NB4 (cell line): Measurements from ENCODE around the gene ASIC3.

ENCODE experiments used
- DNase-seq: peaks from one replicate; pipeline ENCODE4 v3.0.0; 2010; ENCODE audit warnings: low read depth
- H3K4me3 ChIP-seq: one replicate; pipeline ENCODE4 v1.5.1; 2011; ENCODE audit warnings: mild to moderate bottlenecking, low read depth, low read length, moderate library complexity
- MYC ChIP-seq: IDR thresholded peaks from 2 replicates; pipeline ENCODE4 v1.6.1; 2011; ENCODE audit warnings: low read depth, low read length
- POLR2A ChIP-seq: IDR thresholded peaks from 2 replicates; pipeline ENCODE4 v1.6.1; 2011; ENCODE audit warnings: mild to moderate bottlenecking; ENCODE audit not compliant: insufficient read length; ENCODE audit errors: extremely low read depth
- TF ChIP-seq, protein P1 (sequence below): IDR thresholded peaks from 2 replicates; pipeline ENCODE4 v1.6.1; 2011; ENCODE audit warnings: low read depth, low read length
- TF ChIP-seq, protein P2 (sequence below): IDR thresholded peaks from one replicate; pipeline ENCODE4 v1.5.1; 2012; ENCODE audit warnings: low read depth, low read length

Gene ASIC3

DNA sequence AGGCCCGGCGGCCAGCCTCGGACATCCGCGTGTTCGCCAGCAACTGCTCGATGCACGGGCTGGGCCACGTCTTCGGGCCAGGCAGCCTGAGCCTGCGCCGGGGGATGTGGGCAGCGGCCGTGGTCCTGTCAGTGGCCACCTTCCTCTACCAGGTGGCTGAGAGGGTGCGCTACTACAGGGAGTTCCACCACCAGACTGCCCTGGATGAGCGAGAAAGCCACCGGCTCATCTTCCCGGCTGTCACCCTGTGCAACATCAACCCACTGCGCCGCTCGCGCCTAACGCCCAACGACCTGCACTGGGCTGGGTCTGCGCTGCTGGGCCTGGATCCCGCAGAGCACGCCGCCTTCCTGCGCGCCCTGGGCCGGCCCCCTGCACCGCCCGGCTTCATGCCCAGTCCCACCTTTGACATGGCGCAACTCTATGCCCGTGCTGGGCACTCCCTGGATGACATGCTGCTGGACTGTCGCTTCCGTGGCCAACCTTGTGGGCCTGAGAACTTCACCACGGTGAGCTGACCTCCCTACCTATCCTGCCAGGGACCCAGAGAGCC is 656 bp downstream of the ASIC3 start:
- H3K4me3 ChIP-seq: no peak overlapping the region
- DNase-seq: no peak
- TF ChIP-seq MYC: no peak
- TF ChIP-seq, protein P1, sequence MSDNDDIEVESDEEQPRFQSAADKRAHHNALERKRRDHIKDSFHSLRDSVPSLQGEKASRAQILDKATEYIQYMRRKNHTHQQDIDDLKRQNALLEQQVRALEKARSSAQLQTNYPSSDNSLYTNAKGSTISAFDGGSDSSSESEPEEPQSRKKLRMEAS: no peak
- no peak for TF ChIP-seq POLR2A
- TF ChIP-seq, protein P2, sequence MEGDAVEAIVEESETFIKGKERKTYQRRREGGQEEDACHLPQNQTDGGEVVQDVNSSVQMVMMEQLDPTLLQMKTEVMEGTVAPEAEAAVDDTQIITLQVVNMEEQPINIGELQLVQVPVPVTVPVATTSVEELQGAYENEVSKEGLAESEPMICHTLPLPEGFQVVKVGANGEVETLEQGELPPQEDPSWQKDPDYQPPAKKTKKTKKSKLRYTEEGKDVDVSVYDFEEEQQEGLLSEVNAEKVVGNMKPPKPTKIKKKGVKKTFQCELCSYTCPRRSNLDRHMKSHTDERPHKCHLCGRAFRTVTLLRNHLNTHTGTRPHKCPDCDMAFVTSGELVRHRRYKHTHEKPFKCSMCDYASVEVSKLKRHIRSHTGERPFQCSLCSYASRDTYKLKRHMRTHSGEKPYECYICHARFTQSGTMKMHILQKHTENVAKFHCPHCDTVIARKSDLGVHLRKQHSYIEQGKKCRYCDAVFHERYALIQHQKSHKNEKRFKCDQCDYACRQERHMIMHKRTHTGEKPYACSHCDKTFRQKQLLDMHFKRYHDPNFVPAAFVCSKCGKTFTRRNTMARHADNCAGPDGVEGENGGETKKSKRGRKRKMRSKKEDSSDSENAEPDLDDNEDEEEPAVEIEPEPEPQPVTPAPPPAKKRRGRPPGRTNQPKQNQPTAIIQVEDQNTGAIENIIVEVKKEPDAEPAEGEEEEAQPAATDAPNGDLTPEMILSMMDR: no peak

GRCh38 chr7:151051108-151051507 is 2.8 kb downstream of the ASIC3 start:
- DNase-seq: peak; percentile 90
- TF ChIP-seq, protein P1: peak; percentile 93
- TF ChIP-seq, protein P2: no peak
- peak; percentile 90 for TF ChIP-seq MYC
- H3K4me3 ChIP-seq: no peak overlapping the region

GRCh38 chr7:151053096-151053495 is 4.8 kb downstream of the ASIC3 start:
- H3K4me3 ChIP-seq: no peak overlapping the region
- peak; percentile 80 for DNase-seq
- TF ChIP-seq MYC (no peak), POLR2A (no peak)
- TF ChIP-seq, protein P1: no peak
- TF ChIP-seq, protein P2: no peak

DNA sequence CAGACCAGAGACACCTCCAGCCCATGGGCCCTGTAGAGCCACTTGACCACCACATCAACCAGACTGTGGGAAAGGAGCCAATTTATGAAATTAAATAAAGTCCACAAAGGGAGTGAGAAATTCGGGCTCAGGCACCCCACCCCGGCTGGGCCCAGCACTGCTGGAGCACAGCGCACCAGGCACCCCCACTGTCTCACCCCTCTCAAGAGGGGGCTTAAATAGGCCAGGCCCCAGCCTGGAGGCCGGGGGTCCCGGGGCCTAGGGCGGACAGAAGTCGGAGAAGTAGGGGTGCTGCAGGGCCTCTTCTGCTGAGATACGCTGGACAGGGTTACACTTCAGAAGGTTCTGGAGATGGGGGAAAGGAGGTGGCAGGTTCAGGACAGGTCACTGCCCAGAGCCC is 5.4 kb downstream of the ASIC3 start:
- no peak for DNase-seq
- TF ChIP-seq MYC: no peak
- TF ChIP-seq, protein P2: no peak
- no peak for TF ChIP-seq POLR2A
- TF ChIP-seq, protein P1: no peak
- no peak overlapping the region for H3K4me3 ChIP-seq

GRCh38 chr7:151056283-151056665 is 7.9 kb downstream of the ASIC3 start:
- no peak overlapping the region for H3K4me3 ChIP-seq
- DNase-seq: no peak
- TF ChIP-seq MYC (no peak), POLR2A (no peak)
- TF ChIP-seq, protein P2: no peak
- TF ChIP-seq, protein P1: no peak

DNA sequence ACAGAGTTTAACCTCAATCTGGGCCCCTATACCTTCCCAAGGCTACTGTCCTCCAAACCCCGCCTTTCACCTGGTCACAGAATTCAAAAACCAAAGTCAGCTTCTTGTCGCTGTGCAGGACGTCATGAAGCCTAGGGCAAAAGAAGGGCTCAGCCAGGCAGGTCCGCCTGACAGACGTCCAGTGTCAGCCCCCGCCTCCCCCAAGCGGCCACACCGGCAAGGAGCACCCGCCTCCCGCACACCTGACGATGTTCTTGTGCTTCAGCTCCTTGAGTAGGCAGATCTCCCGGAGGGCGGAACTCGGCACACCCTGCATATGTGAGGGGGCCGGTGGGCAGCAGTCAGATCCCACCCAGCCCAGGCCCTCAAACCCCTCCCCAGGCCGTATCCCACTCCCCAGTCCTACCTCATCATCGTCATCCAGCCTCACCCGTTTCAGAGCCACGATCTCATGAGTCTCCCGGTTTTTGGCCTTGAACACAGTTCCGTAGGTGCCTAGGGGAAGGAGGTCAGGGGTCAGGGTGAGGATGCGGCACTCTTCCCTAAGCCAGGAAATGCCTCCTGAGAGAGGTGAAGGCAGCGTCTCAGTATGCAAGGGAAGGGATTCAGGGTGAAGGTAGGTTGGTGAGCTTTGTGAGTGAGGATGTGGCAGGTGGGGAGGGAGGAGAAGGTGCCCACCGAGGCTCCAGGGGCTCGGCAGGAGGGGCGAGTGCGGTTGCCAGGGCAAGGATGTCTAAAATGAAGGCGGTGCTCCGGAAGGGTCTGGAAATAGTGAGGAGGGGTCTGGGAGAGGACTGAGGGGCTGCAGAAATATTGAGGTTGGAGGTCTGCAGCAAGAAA is 8.6 kb downstream of the ASIC3 start:
- no peak for DNase-seq
- no peak for TF ChIP-seq MYC
- TF ChIP-seq, protein P2: no peak
- peak overlapping the region; percentile 89 for H3K4me3 ChIP-seq
